GM18519 (cell line): ENCODE measurements around the gene CPLANE1.
"Not testable (repeated sequence)": the region's sequence is repeated elsewhere in the genome, so short reads cannot be mapped to it uniquely, and the experiment has no call there.

ENCODE experiments used
- ATAC-seq: cut with Tn5 transposase; IDR thresholded peaks from one replicate; pipeline ENCODE4 v1.9.1; 2021; ENCODE audit warnings: mild to moderate bottlenecking, moderate library complexity; ENCODE audit not compliant: unreplicated experiment, low FRiP score

CPLANE1 gene

DNA sequence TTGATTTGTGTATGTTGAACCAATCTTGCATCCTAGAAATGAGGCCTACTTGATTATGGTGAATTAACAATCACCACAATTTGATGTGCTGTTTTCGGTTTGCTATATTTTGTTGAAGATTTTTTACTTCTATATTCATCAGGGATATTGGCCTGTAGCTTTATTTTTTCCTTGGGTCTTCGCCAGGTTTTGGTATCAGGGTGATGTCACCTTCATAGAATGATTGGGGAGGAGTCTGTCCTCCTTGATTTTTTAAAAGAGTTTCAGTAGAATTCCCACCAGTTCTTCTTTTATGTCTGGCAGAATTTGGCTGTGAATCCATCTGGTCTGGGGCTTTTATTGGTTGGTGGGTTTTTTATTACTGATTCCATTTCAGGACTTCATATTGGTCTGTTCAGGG is 115.2 kb downstream of the CPLANE1 start:
- no peak for ATAC-seq

DNA sequence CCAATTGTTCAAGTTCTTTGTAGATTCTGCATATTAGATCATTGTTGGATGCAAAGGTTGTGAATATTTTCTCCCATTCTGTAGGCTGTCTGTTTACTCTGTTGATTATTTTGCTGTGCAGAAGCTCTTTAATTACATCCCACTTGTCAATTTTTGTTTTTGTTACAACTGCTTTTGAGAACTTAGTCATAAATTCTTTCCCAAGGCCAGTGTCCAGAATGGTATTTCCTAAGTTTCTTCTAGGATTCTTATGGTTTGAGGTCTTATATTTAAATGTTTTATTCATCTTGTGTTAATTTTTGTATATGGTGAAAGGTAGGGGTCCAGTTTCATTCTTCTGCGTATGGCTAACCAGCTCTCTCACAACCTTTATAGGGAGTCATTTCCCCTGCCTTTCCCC is 116.5 kb downstream of the CPLANE1 start:
- ATAC-seq: no peak

DNA sequence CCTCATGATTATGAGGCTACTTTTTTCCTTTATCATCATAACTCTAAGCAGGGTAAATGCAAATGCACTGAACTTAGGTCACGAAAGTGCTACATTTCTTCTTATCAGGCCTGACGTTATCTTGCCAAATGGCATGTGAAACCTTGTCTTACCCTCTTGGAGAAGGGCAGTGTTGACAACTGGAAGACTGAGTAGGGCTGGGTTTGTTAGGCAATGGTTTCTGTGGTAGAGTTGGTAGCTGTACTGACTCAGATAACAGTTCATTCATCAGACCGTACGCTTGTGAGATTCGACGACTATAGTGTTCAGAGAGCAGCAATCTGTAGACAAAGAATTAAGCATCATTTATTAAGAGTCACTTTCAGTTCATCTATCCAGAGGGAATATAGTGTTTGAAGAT is 127.7 kb downstream of the CPLANE1 start:
- ATAC-seq: no peak

DNA sequence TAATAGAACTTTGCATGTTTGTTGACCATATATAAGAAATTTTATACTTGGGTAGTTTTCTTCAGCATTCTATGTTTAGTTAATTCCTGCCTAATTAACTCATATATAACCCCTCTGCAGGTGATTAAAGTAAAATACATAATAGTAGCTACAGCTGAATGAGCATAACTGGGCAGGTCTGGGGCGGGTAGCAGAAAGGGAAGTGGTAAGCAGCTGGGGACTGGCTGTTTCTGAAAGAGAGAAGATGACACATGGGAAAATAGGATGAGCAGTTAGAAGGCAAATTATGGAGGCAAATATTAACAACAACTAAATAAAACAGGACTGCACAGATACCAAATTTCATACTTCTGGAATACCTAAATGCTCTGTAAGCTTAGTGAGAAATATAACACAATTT is 128.1 kb downstream of the CPLANE1 start:
- no peak for ATAC-seq

DNA sequence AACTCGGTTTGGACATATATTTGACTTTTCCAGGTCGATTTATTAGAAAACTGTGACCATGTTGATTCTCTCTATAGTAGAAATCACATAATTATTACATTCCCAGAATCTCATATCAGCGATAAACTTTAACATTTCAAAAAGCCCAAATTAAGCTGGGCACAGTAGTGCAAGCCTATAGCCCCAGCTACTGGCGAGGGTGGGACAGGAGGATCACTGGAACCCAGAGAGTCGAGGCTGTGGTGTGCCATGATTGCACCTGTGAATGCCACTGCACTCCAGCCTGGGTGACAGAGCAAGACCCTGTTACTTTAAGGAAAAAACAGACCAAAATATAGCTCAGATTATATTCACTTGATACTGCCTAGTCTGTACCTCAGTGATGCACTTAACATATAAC is 128.9 kb downstream of the CPLANE1 start:
- ATAC-seq: no peak

DNA sequence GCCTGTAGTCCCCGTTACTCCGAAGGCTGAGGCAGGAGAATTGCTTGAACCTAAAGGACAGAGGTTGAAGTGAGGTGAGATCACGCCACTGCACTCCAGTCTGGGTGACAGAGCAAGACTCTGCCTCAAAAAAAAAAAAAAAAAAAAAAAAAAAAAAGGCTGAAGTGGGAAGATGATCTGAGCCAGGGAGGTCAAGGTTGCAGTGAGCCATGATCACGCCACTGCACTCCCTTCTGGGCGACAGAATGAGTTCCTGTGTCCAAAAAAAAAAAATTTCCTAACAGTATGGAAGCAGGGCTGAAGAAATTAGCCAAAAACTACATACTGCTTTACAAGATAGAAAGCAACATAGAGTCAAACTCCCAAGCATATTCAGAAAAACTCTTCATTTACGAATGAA is 132.8 kb downstream of the CPLANE1 start:
- no peak for ATAC-seq

DNA sequence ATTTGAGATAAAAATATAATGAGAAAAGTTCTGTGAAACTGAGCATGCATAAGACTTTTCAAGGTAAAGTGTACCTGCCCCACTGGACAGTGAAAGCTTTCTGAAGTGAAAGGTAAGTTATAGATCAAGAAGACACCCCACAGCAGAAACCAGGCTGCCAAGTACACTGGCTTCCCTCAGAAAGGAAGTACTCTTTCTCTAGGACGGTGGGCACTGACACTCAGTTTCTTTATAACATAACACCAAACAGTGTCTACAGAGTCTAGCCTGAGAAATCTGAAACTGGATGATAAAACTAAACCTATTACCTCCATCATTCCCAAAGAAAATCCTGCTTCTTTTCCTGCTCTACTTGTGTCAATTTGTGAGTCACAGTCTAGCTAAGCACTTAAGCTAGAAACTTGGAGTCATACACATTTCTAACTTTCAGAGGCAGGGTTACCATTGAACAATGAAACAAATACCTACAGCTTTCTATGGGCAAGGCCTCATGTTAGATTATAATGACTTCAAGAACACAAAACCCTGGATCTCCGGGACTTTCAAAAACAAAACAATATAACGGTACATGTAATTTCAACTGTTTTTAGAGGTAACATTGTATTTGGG is 136.7 kb downstream of the CPLANE1 start:
- no peak for ATAC-seq

DNA sequence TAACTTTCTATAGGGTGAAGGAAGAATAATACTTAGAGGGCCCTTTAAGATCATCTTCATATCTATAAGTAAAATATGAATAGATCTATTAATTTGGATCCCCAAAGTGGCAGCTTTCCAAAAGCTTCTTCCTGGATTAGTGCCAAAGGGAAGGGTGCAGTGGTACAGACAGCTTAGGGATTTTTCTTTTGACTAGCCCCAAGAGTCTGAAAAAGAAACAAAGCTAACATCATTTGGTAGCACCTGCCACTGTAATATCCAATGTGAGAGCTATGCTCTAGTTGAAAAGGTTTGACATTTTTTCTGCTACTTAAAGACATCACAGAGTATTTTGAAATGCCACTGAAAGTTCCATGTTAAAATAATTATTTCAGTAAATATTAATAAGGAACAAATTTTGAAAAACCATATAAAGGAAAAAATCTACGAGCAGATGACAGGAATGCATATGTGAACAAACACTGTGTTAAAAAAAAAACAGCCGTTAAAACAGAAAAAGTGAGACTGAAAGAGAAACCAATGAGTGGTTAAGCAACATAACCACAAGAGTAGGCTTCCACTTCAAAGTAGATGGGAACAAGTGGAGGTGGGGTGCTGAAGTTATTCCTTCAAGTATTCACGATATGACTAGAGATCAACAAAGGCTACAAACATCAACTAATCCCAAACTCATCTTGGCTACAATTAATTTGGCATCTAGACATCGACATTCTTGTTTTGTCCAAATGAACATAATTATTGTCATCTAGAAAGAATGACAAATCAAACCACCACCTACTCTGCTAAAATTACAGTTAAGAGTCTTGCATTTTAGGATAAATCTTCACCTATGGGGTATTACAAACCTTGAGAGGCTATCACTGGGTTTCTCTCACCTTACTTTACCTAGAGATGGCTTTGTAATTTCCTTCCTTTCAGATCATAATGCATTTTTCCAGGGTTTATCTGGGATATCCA is 137.5 kb downstream of the CPLANE1 start:
- peak; percentile 79 for ATAC-seq

DNA sequence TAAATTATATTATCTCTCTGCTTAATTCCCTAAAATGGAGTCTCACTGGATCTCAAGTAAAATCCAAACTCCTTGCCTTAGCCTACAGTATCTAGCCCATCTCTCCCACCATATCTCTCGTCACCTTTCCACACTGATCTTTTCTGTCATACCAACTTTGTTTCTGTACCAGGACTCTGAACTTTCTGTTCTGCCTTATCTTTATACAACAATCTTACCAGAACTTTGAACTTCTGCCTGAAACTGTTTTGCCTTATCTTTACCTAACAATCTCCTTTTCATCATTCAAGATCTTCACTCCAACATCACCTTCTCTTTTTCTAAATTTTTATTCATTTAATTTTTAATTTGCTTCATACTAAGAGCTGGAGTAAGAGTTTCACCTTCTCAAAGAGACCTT is 139.0 kb downstream of the CPLANE1 start:
- no peak for ATAC-seq

DNA sequence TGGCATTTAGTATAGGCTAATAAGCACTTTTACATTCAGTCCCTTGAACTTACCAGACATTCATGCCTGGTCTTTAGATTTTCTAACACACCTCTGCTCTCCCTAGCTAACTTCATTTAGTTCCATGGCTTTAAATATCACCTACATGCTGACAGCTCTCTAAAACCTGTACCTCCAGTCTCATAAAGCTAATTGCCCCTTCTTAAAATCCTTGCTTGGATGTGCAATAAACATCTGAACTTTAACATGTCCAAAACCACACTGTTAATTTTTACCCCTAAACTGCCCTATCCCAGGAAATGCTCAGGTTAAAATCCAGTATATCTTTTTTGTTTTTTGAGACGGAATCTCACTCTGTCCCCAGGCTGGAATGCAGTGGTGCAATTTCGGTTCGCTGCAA is 139.8 kb downstream of the CPLANE1 start:
- ATAC-seq: no peak

DNA sequence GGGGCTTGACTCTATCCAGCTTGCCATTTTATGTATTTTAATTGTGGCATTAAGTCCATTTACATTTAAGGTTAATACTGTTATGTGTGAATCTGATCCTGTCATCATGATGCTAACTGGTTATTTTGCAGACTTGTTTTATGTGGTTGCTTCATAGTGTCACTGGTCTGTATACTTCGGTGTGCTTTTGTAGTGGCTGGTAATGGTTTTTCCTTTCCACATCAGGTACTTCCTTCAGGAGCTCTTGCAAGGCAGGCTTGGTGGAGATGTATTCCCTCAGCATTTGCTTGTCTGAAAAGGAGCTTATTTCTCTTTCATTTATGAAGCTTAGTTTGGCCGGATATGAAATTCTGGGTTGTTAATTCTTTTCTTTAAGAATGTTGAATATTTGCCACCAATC is 145.9 kb downstream of the CPLANE1 start:
- no peak for ATAC-seq

DNA sequence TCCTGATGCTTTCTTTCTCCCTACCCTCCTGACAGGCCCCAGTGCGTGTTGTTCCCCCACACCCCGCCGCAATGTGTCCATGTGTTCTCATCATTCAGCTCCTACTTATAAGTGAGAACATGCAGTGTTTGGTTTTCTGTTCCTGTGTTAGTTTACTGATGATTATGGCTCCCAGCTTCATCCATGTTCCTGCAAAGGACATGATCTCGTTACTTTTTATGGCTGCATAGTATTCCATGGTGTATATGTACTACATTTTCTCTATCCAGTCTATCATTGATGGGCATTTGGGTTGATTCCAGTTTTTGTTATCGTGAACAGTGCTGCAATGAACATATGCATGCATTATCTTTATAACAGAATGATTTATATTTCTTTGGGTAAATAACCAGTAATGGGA is 149.9 kb downstream of the CPLANE1 start:
- ATAC-seq: not testable (repeated sequence)

DNA sequence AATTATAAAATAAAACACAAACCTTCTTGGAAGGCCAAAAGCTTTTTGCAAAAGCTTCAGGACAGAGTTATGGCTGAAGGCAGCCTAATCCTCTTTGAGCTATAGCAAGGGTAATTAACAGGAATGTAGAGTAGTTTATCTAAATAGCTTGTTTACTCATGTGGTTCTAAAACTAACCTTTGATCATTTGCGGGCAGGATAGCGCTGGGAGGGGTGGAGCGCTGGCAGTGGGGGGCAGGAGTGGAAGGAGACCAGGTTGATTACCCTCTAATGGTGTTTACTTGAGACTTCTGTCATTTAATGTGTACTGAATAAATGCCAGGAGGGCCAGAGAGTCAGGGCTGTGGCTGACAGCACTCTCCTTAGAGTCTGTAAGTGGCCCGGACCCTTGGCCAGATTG is 155.4 kb downstream of the CPLANE1 start:
- not testable (repeated sequence) for ATAC-seq

DNA sequence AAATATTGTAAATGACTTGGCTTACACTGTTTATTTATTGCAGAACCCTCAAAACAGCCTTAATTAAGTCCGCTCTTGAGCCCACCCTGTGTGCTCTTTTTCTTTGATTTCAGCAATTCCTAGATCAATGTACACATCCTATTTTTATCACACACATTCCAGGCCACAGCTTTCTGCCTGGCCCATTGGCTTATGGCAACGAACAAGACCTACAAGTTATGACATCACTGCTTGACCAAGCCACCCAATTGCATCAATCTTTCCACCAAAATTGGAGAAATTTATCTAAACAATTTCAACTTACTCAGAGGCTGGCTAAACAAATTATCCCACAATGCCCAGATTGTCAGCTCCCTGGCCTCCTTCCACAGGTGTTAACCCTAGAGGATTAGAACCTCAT is 158.4 kb downstream of the CPLANE1 start:
- no peak for ATAC-seq

DNA sequence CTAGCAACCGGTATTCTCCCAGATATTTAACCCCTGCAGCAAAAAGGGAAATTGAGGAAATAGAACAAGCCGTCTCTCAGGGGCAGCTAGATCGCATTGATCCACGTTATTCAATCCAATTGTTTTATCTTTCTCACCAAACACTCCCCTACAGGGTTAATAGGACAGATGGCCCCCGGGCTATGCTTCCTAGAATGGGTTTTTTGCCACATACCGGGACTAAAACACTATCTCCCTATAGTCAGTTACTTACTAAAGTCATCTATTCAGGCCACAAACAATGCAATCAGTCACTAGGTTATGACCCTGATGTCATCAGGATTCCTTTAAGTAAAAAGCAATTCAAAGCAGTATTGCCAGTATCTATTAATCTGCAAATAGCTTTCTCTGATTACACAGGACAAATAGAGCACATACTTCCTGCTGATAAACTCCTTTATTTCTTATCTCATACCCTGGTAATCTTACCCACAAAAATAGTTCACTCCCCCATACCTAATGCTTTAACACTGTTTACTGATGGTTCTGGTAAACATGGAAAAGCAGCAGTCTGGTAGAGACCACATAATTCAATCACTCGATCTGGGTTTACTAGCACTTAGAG is 159.0 kb downstream of the CPLANE1 start:
- ATAC-seq: no peak

DNA sequence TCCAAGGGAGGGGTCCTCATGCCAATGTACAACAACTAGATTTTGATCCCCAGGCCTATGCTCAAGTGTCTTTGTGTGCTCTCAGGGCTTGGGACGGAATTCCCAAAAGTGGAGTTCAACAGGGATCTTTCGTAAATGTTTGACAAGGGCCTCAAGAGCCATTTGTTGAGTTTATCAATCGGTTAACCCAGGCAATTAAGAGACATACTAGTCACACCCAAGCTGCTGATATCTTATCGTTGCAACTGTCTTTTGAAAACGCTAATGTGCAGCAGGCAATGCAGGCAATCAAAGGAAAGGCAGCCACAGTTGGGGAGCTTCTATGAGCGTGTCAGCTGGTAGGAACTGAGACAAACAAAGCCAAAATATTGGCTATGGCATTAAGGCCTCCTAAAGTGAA is 161.2 kb downstream of the CPLANE1 start:
- ATAC-seq: no peak

DNA sequence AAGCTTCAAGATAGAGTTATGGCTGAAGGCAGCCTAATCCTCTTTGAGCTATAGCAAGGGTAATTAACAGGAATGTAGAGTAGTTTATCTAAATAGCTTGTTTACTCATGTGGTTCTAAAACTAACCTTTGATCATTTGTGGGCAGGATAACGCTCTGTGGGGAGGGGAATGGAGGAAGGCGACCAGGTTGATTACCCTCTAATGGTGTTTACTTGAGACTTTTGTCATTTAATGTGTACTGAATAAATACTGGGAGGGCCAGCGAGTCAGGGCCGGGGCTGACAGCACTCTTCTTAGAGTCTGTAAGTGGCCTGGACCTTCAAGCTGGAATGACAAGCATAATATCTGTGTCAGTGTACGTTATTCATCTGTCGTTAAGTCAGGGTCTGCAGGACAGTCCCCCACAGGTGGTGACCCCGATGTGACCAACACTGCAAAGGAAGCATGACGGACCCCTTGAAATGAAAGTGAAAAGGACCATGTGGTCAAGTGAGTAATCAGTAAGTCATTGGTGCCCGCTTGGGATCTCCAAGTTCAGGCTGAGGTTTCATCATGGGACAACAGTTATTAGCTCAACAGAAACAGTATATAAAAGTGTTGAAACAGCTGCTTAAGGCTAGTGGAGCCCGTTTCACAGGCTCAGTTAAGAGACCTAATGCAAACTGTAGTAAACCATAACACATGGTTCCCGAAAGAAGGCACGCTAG is 162.6 kb downstream of the CPLANE1 start:
- no peak for ATAC-seq

DNA sequence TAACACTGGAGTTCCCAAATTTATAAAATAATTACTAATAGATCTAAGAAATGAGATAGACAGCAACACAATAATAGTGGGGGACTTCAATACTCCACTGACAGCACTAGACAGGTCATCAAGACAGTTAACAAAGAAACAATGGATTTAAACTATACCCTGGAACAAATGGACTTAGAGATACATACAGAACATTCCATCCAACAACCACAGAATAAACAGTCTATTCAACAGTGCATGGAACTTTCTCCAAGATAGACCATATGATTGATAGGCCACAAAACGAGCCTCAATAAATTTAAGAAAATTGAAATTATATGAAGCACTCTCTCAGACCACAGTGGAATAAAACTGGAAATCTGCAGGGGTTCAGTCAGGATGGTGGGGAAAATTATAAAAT is 163.2 kb downstream of the CPLANE1 start:
- ATAC-seq: not testable (repeated sequence)

DNA sequence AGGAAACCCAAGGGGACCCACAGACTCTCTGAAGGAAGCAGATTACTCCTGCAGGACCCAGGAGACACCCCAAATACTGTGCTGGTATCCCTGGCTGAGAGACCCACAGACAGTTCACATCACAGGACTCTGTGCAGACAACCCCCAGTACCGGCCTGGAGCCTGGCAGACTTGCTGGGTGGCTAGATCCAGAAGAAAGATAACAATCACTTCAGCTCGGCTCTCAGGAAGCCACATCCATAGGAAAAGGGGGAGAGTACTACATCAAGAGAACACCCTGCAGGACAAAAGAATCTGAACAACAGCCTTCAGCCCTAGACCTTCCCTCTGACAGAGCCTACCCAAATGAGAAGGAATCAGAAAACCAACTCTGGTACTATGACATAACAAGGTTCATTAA is 166.2 kb downstream of the CPLANE1 start:
- not testable (repeated sequence) for ATAC-seq

DNA sequence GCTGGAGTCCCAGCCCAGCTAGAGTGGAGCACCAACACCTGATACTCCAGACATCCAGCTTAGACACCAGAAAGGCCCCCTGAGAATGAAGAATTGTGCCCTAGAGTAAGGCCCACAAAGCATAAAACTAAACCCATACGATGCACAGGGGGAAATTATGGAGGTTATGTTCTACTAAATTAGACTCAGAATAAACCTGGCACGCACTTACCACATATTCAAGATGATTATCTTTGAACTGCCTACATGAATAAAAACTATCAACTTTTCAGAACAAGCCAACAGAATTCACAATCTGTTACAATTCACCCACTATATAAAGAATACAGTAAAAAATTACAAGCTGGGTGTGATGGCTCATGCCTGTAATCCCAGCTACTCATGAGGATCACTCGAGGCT is 168.5 kb downstream of the CPLANE1 start:
- no peak for ATAC-seq

DNA sequence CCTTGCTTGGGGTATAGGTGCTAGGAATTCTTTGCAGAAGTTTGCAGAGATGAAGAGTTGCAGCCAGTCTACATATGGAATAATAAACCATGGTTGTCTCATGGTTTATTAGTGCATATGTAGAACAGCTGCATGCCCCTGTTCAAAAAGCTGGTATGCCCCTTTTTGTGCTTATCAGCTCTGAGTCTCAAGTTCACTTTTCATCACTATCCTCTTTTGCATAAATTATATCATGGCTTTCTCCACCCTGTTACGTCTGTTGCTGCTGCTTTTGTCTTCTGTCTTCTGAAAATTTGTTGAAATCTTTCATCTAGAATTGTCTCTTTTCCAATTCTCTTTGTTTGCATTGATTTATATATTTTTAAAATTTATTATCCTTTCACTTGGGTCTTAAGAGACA is 172.0 kb downstream of the CPLANE1 start:
- no peak for ATAC-seq
